ENCODE results near the gene CLPTM1L.
"Not testable (repeated sequence)": the region's sequence is repeated elsewhere in the genome, so short reads cannot be mapped to it uniquely, and the experiment has no call there.

CLPTM1L gene

GRCh38 chr5:1359713-1360112 is 14.8 kb upstream of the CLPTM1L start:
- DNase-seq: no peak

- DNase-seq: no peak
Measured at GRCh38 chr5:1359031-1359645, 14.2 kb upstream of the CLPTM1L start.

- no peak for DNase-seq
Measured at GRCh38 chr5:1358726-1359025, 13.8 kb upstream of the CLPTM1L start.

DNA sequence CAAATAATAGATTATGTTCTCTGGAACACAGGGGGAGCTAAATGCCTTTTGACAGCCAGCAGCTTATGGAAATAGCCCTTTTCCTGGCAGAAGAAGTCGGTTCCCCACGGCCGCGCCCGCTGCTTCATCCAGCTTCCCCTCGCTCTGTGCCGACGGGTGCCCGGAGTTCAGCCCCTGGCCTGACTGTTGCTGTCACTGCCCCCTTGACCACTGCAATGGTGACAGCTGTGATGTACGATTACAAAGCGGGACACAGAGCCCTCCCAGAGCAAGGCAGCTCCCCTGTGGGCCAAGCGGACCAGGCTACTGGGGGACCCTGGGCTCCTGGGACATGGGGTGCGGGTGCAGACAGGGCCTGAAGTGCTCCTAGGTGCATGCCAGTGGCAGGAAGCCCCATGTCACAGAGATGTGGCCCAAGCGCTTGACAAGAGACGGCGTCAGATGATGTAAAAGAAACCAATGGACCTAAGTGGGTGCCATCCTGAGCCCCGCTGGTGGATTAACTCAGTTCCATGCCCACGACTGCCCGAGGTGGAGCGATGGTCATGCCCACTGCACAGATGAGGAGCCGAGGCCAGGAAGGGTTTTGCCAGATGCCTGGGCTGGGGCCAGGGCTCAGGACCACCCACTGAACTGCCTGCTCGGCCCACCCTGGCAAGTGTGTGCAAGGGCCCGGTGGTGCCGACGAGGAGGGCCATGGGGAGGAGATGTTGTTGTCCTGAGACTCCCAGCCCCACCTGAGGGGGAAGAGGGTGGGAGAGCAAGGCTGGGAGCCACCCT is 13.2 kb upstream of the CLPTM1L start:
- no peak for DNase-seq

DNA sequence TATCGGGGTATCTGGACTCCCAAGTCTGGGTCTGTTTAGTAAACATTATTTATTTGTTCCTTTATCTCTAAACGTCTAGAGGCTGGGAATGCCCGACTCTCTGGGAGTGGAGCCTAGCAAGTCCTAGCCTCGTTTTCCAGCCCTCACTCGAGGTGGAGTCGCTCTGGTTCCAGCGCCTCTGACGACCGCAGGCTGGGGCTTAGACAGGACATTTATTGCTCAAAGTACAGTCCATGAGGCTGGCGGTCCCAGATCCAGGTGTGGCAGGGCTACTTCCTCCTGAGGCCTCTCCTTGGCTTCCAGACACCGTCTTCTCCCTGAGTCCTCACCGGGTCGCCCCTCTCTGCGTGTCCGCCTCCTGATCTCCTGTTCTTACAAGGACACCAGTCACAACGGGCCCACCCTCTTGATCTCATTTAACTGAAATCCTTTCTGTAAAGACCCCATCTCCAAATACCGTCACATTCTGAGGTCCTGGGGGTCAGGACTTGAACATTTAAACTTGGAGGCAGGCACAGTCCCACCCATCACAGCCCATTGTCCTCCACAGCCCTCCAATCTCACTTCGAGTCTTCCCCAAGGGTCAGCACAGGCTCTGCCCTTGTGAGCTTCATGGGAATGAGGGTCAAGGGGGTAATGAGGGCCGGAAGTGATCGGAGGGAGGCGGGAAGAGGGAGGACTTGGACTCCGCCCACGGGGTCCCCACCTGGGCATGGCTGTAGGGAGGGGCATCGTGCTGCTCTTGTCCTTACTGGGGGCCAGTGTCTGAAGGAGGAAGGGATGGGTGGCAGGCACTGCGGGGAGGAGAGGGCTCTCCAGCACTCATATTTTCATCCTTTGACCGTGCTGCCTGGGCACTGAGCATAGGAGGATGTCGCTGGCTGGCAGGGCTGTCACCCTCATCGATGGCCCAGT is 12.2 kb upstream of the CLPTM1L start:
- DNase-seq: no peak

DNA sequence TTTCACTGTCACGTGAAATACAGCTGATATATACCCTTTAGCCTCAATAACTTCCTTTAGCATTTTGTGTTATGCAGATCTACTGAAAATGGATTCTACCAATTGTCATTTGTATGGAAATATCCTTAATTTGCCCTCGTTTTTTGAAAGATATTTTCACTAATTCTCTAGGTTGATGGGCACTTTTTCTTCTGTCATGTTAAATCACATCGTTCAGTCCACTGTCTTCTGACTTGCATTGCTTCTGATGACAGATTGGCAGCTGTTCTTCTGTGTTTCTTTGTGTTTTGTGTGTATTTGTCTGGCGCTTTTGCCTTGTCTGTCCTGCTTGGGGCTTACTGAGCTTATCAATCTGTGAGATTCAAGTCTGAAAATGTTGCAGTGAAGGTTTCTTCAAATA is 9.7 kb upstream of the CLPTM1L start:
- DNase-seq: no peak

DNA sequence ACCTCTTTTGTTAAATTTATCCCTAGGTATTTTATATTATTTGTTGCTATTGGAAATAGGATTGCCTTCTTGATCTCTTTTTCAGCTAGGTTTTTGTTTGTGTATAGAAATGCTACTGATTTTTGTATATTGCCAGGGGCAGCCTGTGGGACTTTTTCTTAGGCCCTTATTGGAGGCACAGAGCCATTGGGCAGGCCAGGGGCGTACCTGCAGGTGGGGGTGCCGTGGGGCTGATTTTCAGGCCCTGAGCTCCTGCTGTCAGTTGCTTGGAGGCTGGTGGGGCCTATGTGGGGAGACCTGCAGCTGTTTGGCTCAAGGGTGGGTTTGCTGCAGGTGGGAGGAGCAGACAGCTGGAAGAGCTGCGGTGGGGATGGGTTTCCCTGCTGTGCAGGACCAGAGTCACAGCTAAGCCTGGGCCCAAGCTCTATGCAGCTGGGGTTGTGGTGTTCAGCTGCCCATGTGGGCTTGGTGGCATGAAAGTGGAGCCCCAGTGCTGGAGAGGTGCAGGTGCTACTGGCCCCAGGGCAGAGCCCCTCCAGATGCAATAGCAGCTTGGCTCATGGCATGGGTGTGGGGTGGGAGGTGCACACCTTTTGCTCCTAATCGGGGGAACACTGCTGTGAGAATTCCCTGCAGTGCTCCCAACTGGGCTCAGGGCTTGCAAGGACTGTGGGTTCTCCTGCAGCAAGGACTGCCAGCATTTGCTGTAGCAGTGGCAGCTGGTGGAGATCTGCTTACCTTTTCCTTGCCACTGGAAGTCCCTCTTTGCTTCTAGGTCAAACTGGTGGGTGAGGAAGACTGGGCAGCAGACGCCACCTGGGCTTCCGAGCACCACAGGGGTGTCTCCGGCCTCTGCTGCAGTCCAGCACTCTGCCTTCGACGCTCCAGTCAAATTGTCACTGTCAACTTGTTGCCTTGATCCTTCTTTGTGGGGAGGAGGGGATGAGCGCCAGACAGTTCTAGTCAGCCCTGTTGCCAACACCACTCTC is 7.6 kb upstream of the CLPTM1L start:
- DNase-seq: no peak

GRCh38 chr5:1351156-1351555 is 6.3 kb upstream of the CLPTM1L start:
- DNase-seq: no peak

DNA sequence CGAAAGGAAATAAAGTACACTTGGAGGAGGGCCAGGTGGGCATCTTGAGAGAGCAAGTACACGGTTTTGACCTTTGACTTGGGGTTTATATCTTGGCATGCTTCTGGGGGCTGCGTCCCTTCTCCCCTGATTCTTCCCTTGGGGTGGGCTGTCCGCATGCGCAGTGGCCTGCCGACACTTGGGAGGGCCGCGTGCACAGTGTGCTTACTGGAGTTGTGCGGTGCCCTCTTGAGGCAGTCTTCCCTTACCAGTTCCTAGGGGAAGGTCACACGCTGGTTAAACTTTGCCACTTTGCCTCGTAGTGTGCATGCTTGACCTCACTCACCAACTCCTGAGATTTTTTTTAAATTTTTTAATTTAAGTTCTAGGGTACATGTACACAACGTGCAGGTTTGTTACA is 4.3 kb upstream of the CLPTM1L start:
- DNase-seq: no peak

DNA sequence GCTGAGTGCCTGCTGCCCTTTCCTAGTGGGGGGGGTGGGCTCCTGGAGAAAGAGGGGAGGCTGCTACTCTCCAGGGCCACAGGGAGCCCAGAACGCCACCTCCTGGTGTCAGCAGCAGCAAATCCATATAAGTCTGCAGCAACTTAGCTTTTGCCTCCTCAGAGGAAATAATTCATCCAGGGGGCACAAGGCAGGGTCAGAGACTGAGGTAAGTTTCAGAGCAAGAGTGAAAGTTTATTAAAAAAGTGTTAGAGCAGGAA is 4.0 kb upstream of the CLPTM1L start:
- DNase-seq: no peak

- DNase-seq: no peak
Measured at GRCh38 chr5:1347571-1347970, 2.7 kb upstream of the CLPTM1L start.

- DNase-seq: no peak
Measured at GRCh38 chr5:1346627-1347440, 1.9 kb upstream of the CLPTM1L start.

DNA sequence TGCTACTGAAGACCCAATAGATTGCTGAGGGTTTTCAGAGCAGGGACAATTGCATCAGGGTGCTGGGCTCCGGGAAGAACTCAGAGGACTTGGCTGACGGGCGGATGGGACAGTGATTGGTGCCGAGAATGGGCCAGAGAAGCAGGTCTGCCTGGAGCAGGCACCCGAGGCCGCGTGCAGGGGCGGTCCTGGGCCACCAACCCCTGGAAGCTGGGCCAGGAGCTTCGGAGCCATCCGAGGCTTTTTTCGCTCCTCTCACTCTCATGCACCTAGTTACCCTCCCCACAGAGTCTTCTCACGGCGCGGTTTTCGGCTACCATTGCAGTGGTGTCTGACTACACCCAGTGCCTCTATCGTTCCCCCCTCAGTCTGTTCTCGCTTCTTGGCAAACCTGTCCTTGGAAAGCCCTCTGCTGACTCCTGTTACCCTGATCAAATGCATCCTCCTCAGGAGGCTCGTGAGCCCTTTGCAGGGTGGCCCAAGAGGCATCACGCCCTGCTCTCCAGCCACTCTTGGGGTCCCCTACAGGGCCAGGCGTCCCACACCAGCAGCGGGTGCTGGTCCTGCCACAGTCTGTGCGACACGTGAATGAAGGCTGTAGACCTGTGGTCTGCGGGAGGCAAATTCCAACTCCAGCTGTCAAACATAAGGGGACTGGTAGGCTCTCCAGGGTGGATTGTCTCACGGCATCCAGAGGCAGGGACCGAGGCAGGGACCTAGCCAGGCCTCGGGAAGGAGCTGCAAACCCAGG is 1.2 kb upstream of the CLPTM1L start:
- no peak for DNase-seq

DNA sequence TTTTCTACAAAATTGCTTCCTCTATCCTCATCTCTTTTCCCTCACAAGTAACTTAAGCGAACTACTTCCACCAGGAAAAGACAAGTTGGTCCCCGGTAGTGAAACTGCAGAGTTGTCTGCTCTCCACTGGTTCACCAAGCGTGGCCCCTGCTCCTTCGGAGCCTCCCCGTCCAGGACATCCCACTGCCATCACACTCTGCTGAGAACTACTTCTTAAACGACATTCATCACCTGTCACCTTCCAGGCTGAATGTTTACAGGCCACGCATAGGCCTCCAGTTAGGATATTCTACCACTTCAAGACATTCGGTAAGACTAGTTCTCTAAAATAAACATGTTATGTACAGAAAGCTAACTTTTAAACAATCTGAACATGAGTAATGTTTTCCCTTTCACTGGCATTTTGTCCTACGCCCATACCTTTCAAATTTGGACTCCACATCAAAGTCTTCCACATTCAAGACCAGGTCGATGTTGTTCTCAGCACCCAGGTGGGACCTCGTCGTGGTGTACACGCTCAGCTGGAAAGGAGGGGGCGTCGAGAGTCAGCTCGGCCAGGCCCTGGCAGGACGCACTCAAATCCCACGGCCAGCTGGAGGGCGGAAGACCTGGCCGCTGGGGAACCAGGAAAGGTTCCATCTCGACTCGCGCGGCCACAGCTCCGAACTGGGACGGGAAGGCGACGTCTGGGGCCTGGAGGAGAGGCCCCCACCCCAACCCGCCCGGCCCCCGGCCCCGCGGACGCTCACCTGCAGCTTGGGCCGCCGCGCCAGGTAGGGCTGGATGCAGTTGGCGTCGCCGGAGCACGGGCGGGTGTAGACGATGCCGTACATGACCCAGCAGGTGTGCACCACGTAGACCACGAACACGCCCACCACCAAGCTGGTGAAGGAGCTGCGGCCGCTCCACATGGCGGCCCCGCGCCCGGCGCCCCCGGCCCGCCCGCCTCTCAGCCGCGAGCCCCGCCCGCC is 683 bp downstream of the CLPTM1L start:
- DNase-seq: peak; percentile 26

DNA sequence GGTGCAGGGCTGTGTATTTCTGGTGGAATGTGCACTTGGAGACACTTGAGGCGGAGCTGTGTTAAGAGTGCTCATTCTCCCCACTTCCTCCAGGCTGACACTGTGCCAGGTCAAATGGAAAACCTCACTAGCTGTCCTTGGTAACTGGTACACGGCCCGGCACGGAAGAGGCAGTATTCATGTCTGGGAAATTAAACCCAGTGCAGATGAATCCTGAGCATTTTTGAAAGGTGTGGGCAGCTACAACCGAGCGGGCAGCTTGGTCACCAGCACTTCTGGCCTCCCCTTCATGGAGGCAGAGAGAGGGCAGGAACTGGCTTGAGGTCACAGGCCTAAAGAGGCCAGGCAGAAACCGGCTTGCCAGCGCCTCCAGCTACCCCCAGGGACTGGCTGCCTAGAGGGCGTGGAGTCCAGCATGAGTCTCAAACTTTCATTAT is 1.6 kb downstream of the CLPTM1L start:
- no peak for DNase-seq

DNA sequence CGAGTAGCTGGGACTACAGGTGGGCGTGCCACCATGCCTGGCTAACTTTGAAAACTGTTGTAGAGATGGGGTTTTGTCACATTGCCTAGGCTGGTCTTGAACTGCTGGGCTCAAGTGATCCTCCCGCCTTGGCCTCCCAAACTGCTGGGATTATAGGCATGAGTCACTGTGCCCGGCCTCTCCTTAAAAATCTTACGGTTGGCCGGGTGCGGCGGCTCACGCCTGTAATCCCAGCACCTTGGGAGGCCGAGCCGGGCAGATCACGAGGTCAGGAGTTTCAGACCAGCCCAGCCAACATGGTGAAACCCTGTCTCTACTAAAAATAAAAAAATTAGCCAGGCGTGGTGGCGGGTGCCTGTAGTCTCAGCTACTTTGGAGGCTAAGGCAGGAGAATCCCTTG is 2.2 kb downstream of the CLPTM1L start:
- not testable (repeated sequence) for DNase-seq

GRCh38 chr5:1342268-1342667 is 2.6 kb downstream of the CLPTM1L start:
- no peak for DNase-seq

DNA sequence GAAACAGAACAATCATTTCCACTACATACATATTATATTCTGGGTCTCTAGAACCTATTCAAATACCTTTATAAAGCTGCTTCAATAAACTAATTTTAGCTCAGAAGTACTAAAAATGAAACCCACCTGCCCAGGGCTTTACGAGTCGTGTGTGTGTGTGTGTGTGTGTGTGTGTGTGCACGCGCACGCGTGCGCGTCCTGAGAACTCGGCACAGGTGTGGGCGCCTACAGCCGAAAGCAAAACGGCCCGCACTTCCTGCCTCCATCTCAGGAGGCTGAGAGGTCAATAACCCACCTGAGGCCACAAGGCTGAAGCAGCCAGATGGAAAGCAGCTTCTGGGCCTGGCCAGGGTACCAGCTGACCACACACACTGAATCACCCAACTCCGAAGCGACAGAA is 3.0 kb downstream of the CLPTM1L start:
- DNase-seq: no peak

DNA sequence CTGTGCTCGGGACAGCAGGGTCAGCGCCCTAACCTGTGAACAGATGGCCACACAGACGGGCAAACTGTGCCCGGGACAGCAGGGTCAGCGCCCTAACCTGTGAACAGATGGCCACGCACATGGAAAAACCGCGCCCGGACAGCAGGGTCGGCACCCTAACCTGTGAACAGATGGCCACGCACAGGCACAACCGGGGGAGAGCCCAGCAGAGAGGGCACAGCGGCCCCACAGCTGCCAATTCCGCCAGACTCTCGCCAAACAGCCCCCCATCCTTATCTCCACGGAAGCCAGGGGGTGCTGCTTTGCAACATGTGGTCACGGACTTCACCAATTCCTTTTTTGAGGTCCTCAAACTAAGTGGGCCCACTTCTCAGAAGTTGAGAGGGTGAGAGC is 5.1 kb downstream of the CLPTM1L start:
- not testable (repeated sequence) for DNase-seq

Measured in suppressor macrophage treated with lipopolysaccharide for 4 hours (primary cell).